ENCODE results near the gene GAB1. TPM values are rescaled to one million over a fixed set of nuclear protein-coding genes. Genes with fewer than 3 reads are reported as not detected.

GAB1 gene
- total and polyA plus RNA-seq, 12 donors, result 4.1 to 58.2 (median 29.0) TPM

DNA sequence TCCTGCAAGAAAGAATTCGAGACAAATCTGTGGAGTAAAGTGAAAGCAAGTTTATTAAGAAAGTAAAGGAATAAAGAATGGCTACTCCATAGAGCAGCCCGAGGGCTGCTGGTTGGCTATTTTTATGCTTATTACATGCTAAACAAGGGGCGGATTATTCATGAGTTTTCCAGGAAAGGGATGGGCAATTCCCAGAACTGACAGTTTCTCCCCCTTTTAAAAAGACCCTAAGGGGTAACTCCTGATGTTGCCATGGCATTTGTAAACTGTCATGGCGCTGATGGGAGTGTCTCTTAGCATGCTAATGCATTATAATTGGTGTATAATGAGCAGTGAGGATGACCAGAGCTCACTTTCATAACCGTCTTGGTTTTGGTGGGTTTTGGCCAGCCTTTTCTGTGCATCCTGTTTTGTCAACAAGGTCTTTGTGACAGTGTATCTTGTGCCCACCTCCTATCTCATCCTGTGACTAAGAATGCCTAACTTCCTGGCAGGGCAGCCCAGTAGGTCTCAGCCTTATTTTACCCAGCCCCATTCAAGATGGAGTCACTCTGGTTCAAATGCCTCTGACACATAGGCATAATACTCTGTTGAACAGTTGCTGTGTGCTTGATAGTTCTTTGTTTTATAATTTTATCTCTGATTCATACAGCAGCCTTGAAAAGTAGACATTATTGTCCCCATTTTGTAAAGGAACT, 25.8 kb downstream of the GAB1 start:
- H3K4me1 ChIP-seq (replicated peaks in 1 of 2), result peaks cover 9 to 50% of the 10 kb centered on the region in 2 donors
- no peaks in the 10 kb centered on the region for H3K9me3 ChIP-seq (replicated peaks in 1 of 3)
- H3K27ac ChIP-seq, result no peak overlapping the region
- no peaks in the 10 kb centered on the region for H3K36me3 ChIP-seq (replicated peaks in 1 of 2)
- intact Hi-C loops (cut with DNase I), result no loop called here
- WGBS, 4 donors, result 87 to 93% (median 90%) methylated on average over 5 of the region's 5 CpGs
- DNase-seq, result no peak
- no peak overlapping the region for H3K4me3 ChIP-seq
- TF ChIP-seq CTCF (IDR thresholded peaks at IDR 0.05) (no peak), POLR2A (IDR thresholded peaks at IDR 0.05) (no peak)
- H3K27me3 ChIP-seq, result no peaks in the 10 kb centered on the region

DNA sequence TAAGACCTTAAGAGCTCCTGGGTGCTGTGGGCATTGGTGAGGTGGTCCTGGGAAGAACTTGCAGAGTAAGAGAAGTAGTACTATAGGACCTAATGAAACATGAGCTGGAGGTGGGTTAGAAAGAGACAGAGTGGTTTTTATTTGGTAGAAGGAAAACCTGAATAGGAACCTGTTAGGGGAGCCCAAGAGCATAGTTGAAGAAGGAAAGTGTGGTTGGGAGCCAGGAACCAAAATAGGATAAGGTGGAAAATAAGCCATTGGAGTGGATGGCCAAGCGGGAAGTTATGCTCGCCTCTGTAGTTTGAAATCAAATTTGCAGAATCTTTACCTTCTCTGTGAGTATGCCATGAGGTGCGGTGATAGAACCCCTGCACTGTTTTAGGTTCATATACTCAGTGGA, 26.7 kb downstream of the GAB1 start:
- no peaks in the 10 kb centered on the region for H3K36me3 ChIP-seq (replicated peaks in 1 of 2)
- WGBS, 4 donors, result 93 to 100% (median 99%) methylated on average over 3 of the region's 3 CpGs
- H3K27ac ChIP-seq, result no peak overlapping the region
- peaks cover 9 to 43% of the 10 kb centered on the region in 2 donors for H3K4me1 ChIP-seq (replicated peaks in 1 of 2)
- no peaks in the 10 kb centered on the region for H3K9me3 ChIP-seq (replicated peaks in 1 of 3)
- no peaks in the 10 kb centered on the region for H3K27me3 ChIP-seq
- no peak for DNase-seq
- TF ChIP-seq CTCF (IDR thresholded peaks at IDR 0.05) (no peak), POLR2A (IDR thresholded peaks at IDR 0.05) (no peak)
- intact Hi-C loops (cut with DNase I), result no loop called here
- H3K4me3 ChIP-seq, result no peak overlapping the region

DNA sequence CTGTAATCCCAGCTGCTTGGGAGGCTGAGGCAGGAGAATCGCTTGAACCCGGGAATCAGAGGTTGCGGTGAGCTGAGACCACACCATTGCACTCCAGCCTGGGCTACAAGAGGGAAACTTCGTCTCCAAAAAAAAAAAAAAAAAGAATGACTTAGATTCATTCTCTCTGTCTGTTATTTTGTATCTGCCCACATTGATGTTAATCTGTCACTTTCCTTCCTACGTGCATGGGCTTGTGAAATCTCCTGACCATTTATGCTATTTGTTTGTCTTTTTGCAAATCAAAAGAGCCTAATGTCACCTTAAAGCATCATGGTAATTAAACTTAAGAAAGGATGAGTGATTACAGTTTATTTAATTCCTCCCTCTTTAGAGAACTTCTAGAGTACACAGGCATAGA, 27.4 kb downstream of the GAB1 start:
- WGBS, 4 donors, result 88 to 93% (median 89%) methylated on average over 5 of the region's 5 CpGs
- no peak overlapping the region for H3K27ac ChIP-seq
- no peaks in the 10 kb centered on the region for H3K27me3 ChIP-seq
- peaks cover 5 to 36% of the 10 kb centered on the region in 2 donors for H3K4me1 ChIP-seq (replicated peaks in 1 of 2)
- intact Hi-C loops (cut with DNase I), result no loop called here
- H3K9me3 ChIP-seq (replicated peaks in 1 of 3), result no peaks in the 10 kb centered on the region
- H3K36me3 ChIP-seq (replicated peaks in 1 of 2), result no peaks in the 10 kb centered on the region
- no peak for DNase-seq
- no peak overlapping the region for H3K4me3 ChIP-seq
- TF ChIP-seq CTCF (IDR thresholded peaks at IDR 0.05) (no peak), POLR2A (IDR thresholded peaks at IDR 0.05) (no peak)

DNA sequence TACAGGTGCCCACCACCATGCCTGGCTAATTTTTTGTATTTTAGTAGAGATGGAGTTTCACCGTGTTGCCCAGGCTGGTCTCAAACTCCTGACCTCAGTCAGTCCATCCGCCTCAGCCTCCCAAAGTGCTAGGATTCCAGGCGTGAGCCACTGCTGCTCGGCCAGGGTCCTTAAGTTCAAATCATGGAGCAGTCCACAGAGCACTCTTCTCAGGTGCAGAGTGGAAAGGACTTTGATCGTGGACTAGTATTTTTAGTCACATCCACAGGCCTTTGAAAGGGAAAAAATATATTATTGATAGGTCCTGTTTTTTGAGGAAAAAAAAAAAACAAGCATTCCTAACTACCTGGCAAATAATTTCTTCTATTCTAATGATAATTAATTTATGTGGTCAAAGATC, 31.2 kb downstream of the GAB1 start:
- Histone ChIP-seq H3K36me3 (replicated peaks in 1 of 2) (no peaks in the 10 kb centered on the region), H3K27ac (no peak overlapping the region), H3K27me3 (no peaks in the 10 kb centered on the region), H3K4me1 (replicated peaks in 1 of 2) (peaks cover 0 to 14% of the 10 kb centered on the region in 2 donors), H3K4me3 (no peak overlapping the region), H3K9me3 (replicated peaks in 1 of 3) (no peaks in the 10 kb centered on the region)
- WGBS, 4 donors, result 92 to 94% (median 93%) methylated on average over 4 to 5 of the region's 5 CpGs
- intact Hi-C loops (cut with DNase I), result no loop called here
- no peak for DNase-seq
- no peak for TF ChIP-seq CTCF (IDR thresholded peaks at IDR 0.05)
- no peak for TF ChIP-seq POLR2A (IDR thresholded peaks at IDR 0.05)
